Hematopoietic multipotent progenitor cell treated with erythropoietin and hydrocortisone succinate and interleukin-3 and kit ligand, for 8 days (in vitro differentiated cells): ENCODE measurements around the gene ADCK2.
"Not testable (repeated sequence)": the region's sequence is repeated elsewhere in the genome, so short reads cannot be mapped to it uniquely, and the experiment has no call there.

ENCODE experiments used
- DNase-seq: peaks from one replicate; pipeline ENCODE4 v3.0.0-alpha.2; 2015

Gene ADCK2, protein sequence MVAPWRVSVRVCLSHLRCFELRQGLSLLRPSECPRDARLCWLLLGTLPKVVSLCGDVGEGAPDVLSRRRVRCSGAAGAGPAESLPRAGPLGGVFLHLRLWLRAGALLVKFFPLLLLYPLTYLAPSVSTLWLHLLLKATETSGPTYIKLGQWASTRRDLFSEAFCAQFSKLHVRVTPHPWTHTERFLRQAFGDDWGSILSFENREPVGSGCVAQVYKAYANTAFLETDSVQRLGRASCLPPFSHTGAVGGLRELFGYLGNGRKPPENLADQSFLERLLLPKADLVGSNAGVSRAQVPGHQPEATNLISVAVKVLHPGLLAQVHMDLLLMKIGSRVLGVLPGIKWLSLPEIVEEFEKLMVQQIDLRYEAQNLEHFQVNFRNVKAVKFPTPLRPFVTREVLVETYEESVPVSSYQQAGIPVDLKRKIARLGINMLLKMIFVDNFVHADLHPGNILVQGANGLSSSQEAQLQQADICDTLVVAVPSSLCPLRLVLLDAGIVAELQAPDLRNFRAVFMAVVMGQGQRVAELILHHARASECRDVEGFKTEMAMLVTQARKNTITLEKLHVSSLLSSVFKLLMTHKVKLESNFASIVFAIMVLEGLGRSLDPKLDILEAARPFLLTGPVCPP

GRCh38 chr7:140672382-140673062, at the start of gene ADCK2:
ADCK2 (plus strand) TSS chr7:140672945; CDS start chr7:140673331, 386 bp downstream.
- DNase-seq, result peak; percentile 55

- DNase-seq, result no peak
Observed at GRCh38 chr7:140623980-140624379, 48.8 kb upstream of the ADCK2 start.

GRCh38 chr7:140624392-140625191, 48.2 kb upstream of the ADCK2 start:
- no peak for DNase-seq

GRCh38 chr7:140625192-140625558, 47.6 kb upstream of the ADCK2 start:
- DNase-seq, result not testable (repeated sequence)

- no peak for DNase-seq
Observed at GRCh38 chr7:140625908-140626868, 46.6 kb upstream of the ADCK2 start.

GRCh38 chr7:140631021-140631420, 41.7 kb upstream of the ADCK2 start:
- DNase-seq, result no peak

DNA sequence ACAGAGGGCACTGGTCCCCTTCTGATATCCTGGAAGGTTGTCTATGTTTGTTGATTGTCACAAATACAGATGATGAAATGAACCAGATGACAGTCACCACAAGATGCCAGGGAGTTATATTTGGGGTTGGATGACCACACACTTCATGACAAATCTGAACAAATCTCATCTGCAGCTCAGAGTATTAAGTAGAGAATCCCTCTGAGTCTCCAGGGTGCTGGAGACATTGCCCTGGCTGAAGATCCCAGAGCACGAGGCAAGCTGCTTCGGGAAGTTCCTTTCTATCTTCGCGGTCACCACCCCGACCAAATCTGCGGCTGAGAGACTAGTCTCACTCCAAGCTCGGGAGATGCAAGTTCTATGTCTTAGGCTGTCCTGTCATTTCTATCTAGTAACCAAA, 41.1 kb upstream of the ADCK2 start:
- DNase-seq, result no peak

GRCh38 chr7:140635345-140635744, 37.4 kb upstream of the ADCK2 start:
- DNase-seq, result no peak

- no peak for DNase-seq
Observed at GRCh38 chr7:140635816-140636215, 36.9 kb upstream of the ADCK2 start.

GRCh38 chr7:140637400-140637799, 35.3 kb upstream of the ADCK2 start:
- no peak for DNase-seq

DNA sequence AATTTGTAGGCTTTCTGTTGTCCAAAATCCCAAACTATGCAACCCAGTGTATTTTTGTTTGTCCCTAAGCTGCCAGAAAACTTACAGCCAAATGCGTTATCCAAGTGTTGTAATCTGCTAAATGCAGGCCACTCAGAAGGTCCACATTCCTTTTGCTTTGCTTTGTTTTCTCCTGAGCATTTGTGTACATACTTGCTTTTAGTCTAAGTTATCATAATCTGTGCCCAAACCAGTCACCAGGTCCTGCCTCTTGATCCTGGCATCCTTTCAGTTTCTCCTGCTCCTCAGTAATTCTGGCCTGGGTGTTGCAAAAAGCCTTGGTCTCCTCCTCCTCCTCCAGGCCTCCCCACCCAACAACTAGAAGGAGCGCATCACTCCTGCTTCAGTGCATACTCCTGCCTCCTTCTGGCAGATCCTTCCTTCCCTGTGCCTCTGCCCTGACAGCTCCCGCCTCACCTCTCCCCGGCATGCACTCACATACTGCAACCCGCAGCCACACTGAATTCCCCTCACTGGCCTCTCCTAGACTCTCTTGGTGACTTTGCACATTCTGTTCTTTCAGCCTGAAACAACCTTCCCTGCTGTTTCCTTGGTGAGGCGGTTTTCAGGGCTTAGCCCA, 34.5 kb upstream of the ADCK2 start:
- DNase-seq, result no peak

DNA sequence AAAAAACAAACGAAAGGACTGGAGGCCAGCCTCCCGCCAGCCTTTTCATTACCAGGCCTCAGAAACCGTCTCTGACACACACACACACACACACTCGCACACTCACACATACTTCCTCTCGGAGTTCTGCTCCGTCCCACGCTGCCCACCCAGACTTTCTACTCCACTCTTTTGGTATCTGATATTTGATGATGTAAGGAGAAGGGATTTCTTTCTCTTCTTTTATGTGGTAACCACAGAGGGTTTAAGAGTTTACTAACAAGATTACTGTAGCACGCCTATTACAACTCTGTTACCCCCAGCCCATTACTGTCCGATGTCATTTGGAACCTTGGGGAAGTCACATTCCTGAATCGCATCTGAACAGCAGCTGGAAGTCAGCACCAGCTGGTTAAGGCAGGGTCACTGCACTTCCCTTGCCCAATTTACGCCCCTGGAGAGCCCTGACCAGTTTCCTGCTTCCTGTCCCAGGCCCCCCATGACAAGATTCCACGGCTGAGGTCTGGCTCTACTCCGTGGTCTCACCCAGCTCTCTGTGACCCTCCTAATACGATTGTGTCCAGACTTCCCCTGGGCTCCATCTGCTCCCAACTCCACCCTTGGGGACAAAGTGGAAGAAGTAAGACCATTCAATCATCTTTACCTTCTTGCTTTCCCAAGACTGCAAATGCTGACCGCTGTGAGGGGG, 33.2 kb upstream of the ADCK2 start:
- no peak for DNase-seq

DNA sequence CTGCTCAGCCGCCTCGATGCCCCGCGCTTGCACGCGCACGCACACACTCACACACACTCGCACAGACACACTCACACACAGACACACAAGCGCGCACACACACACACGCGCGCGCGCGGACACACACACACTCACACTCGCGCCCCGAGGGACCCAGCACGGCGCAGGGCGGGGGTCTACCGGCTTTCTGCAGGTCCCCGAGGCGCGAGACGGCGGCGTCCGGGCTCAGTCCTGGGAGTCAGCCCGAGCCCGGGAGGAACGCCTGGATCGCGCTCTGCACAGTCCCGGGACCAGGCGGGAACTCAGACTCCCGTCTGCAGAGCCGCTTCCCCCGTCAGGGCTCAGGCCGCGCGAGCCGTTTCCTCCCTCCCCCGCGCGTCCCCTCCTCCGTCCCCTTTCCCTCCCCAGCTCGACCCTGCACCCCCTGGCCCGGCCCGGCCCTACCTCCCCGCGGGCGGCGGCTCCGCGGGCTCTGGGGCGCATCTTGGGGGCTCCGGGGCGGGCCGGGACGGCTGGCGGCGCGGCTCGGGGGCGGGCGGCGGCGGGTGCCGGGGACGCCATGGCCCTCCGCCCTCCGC, 32.6 kb upstream of the ADCK2 start:
- no peak for DNase-seq

DNA sequence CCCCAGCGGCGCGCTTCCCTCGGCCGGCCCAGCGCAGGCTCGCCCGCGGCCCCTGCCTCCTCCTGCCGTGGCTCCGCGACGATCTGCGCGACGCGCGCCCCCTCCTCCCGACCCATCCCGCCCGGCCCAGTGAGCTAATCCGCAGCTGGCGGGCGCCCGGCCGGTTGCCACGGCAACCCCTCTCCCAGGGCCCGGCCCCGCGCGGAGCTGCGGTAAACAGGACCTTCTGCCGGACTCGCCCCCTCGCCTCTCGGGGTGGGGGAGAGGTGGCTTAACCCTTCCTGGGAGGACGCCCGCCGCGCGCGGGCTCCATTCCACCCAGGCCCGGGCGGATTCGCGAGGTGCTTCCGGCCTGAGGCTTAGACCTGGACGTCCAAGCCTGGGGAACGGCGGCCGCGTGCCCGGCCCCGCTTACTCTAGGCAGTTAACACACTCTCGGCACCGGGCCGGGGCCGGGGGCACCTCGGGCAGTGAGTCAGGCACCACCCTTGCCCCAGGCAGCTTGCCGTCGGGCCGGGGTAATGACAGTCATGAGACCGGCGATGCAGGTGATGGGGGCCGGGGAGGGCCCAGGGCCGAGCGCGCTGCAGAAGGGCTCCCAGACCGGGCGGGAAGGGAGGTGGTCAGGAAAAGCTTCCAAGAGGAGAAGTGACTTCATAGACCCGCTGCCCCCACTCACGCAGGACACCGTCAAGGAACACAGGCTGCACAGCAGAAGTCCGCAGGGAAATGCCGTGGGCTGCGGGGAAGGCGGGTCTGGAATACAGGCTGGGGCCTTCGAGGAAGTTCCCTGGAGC, 31.8 kb upstream of the ADCK2 start, which contains the start of gene DENND2A:
DENND2A (minus strand) TSS at position 87 of the 797 bp plus-strand sequence. CDS start 38,416 bp downstream, outside the sequence.
- no peak for DNase-seq

- DNase-seq, result no peak
Observed at GRCh38 chr7:140641524-140642195, 31.1 kb upstream of the ADCK2 start.

GRCh38 chr7:140643416-140643815, 29.3 kb upstream of the ADCK2 start:
- DNase-seq, result no peak

DNA sequence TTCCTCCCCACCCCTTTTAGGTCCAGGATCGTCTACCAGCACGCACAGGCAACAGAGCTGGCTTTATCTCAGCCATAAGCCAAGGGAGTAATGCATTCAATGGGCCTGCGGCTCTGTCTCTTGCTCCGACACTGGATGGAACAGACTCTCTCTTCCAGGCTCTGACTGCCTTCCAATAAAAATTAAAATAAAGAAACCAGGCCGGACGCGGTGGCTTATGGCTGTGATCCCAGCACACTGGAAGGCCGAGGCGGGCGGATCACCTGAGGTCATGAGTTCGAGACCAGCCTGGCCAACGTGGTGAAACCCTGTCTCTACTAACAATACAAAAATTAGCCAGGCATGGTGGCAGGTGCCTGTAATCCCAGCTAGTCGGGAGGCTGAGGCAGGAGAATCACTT, 28.0 kb upstream of the ADCK2 start:
- DNase-seq, result not testable (repeated sequence)

- peak; percentile 38 for DNase-seq
Observed at GRCh38 chr7:140645166-140645900, 27.4 kb upstream of the ADCK2 start.
